ENCODE results near the gene TXNRD2. TPM values are rescaled to one million over a fixed set of nuclear protein-coding genes. Genes with fewer than 3 reads are reported as not detected.

TXNRD2 gene
- total RNA-seq, 1 experiment from 2014 or later = 22.4 TPM

- H3K79me2 ChIP-seq (ENCODE audit: low read depth) = no peaks in the 10 kb centered on the region
- H3K4me3 ChIP-seq = no peak overlapping the region
- H3K27ac ChIP-seq = peak overlapping the region; percentile 34
- ChIA-PET CTCF (no interaction called here), POLR2A (ENCODE audit: unreplicated experiment) (no interaction called here)
- no TSS peak for BruUV-seq (replicated peaks)
- H4K20me1 ChIP-seq (ENCODE audit: insufficient read depth) = no peaks in the 10 kb centered on the region
- intact Hi-C loops (cut with micrococcal nuclease; ENCODE audit: unreplicated experiment) = loop anchor here (2.0 kb wide), 1 partner anchor 45 kb away; the partner anchor contains the start of gene TANGO2
- no peaks in the 10 kb centered on the region for H3K36me3 ChIP-seq (ENCODE audit: low read depth)
- peaks cover 14% of the 10 kb centered on the region; the same call in 1 of the 2 replicates for H3F3A ChIP-seq (ENCODE audit: insufficient read depth, low read depth)
- TF ChIP-seq CTCF (conservative IDR thresholded peaks at IDR 0.05) = no peak
- H2AFZ ChIP-seq = no peak overlapping the region
- no peaks in the 10 kb centered on the region for H3K27me3 ChIP-seq (ENCODE audit: insufficient read depth, low read depth)
- H3K9me3 ChIP-seq (ENCODE audit: insufficient read depth, low read depth) = no peaks in the 10 kb centered on the region
- H3K4me1 ChIP-seq (replicated peaks; ENCODE audit: insufficient read depth) = peaks cover 17% of the 10 kb centered on the region
- no peaks in the 10 kb centered on the region for H3K9me2 ChIP-seq (ENCODE audit: insufficient read depth)
- H3K4me2 ChIP-seq = peak overlapping the region; percentile 18
- DNase-seq = no peak
Observed at GRCh38 chr22:19975707-19976035, 34.1 kb upstream of the TXNRD2 start.

GRCh38 chr22:19974935-19975706, 33.5 kb upstream of the TXNRD2 start:
- TF ChIP-seq EZH2 (IDR thresholded peaks at IDR 0.05; ENCODE audit: low read depth) = no peak
- POLR2A ChIA-PET (ENCODE audit: unreplicated experiment) = interaction anchor here (0.7 kb wide), 1 partner anchor 107 kb away, joined by 3 read pairs; no protein-coding TSS in a partner anchor
- Histone ChIP-seq H3K9me2 (ENCODE audit: insufficient read depth) (no peaks in the 10 kb centered on the region), H3K4me3 (no peak overlapping the region), H3K4me2 (peak overlapping the region; percentile 18), H3K4me1 (replicated peaks; ENCODE audit: insufficient read depth) (peaks cover 17% of the 10 kb centered on the region), H4K20me1 (ENCODE audit: insufficient read depth) (no peaks in the 10 kb centered on the region), H3K79me2 (ENCODE audit: low read depth) (no peaks in the 10 kb centered on the region), H3K36me3 (ENCODE audit: low read depth) (no peaks in the 10 kb centered on the region), H3K9me3 (ENCODE audit: insufficient read depth, low read depth) (no peaks in the 10 kb centered on the region), H3F3A (ENCODE audit: insufficient read depth, low read depth) (peaks cover 14% of the 10 kb centered on the region; the same call in 1 of the 2 replicates), H3K27ac (peak overlapping the region; percentile 41), H2AFZ (no peak overlapping the region), H3K27me3 (ENCODE audit: insufficient read depth, low read depth) (no peaks in the 10 kb centered on the region)
- BruUV-seq (replicated peaks) = no TSS peak
- intact Hi-C loops (cut with micrococcal nuclease; ENCODE audit: unreplicated experiment) = loop anchor here (2.0 kb wide), 1 partner anchor 46 kb away; the partner anchor contains the start of gene TANGO2
- DNase-seq = peak; percentile 46 to 82
- CTCF ChIA-PET = no interaction called here

- peaks cover 14% of the 10 kb centered on the region; the same call in 1 of the 2 replicates for H3F3A ChIP-seq (ENCODE audit: insufficient read depth, low read depth)
- H3K4me2 ChIP-seq = peak overlapping the region; percentile 18
- H3K36me3 ChIP-seq (ENCODE audit: low read depth) = no peaks in the 10 kb centered on the region
- no peaks in the 10 kb centered on the region for H3K27me3 ChIP-seq (ENCODE audit: insufficient read depth, low read depth)
- H3K9me3 ChIP-seq (ENCODE audit: insufficient read depth, low read depth) = no peaks in the 10 kb centered on the region
- POLR2A ChIA-PET (ENCODE audit: unreplicated experiment) = interaction anchor here (0.7 kb wide), 1 partner anchor 108 kb away, joined by 3 read pairs; no protein-coding TSS in a partner anchor
- TF ChIP-seq EZH2 (IDR thresholded peaks at IDR 0.05; ENCODE audit: low read depth) = no peak
- TF ChIP-seq CTCF (conservative IDR thresholded peaks at IDR 0.05) = no peak
- no peak overlapping the region for H3K4me3 ChIP-seq
- CTCF ChIA-PET = no interaction called here
- intact Hi-C loops (cut with micrococcal nuclease; ENCODE audit: unreplicated experiment) = loop anchor here (2.0 kb wide), 1 partner anchor 46 kb away; the partner anchor contains the start of gene TANGO2
- DNase-seq = peak; percentile 44 to 57
- no TSS peak for BruUV-seq (replicated peaks)
- H3K27ac ChIP-seq = 0 out of 2 replicates have a peak overlapping the region, but pooled peaks have one; percentile 41
- H4K20me1 ChIP-seq (ENCODE audit: insufficient read depth) = no peaks in the 10 kb centered on the region
- no peaks in the 10 kb centered on the region for H3K9me2 ChIP-seq (ENCODE audit: insufficient read depth)
- peaks cover 17% of the 10 kb centered on the region for H3K4me1 ChIP-seq (replicated peaks; ENCODE audit: insufficient read depth)
- H3K79me2 ChIP-seq (ENCODE audit: low read depth) = no peaks in the 10 kb centered on the region
- H2AFZ ChIP-seq = no peak overlapping the region
Observed at GRCh38 chr22:19974268-19974861, 32.7 kb upstream of the TXNRD2 start.

All from PC-9 (cell line).